ENCODE measurements around the gene MST1.
"Not testable (repeated sequence)": the region's sequence is repeated elsewhere in the genome, so short reads cannot be mapped to it uniquely, and the experiment has no call there.

- TF ChIP-seq CTCF (conservative IDR thresholded peaks at IDR 0.05; ENCODE audit: low read depth, low read length); RFX5 (IDR thresholded peaks at IDR 0.05; ENCODE audit: low read depth, low read length); CEBPB (IDR thresholded peaks at IDR 0.05; ENCODE audit: low read depth, low read length); SMC3 (IDR thresholded peaks at IDR 0.05; ENCODE audit: low read depth, low read length); MAFK (IDR thresholded peaks at IDR 0.05; ENCODE audit: low read depth, low read length); MAZ (IDR thresholded peaks at IDR 0.05; ENCODE audit: borderline replicate concordance, low read depth, low read length); RAD21 (IDR thresholded peaks at IDR 0.05; ENCODE audit: low read length); POLR2A (IDR thresholded peaks at IDR 0.05; ENCODE audit: low read depth, low read length); MXI1 (IDR thresholded peaks at IDR 0.05; ENCODE audit: borderline replicate concordance, low read depth, low read length): not testable (repeated sequence)
Observed at GRCh38 chr3:49685103-49685502, 4.2 kb downstream of the MST1 start.
